Measurements from ENCODE around the gene EMP3. TPM values are rescaled to one million over a fixed set of nuclear protein-coding genes. Genes with fewer than 3 reads are reported as not detected.
A peak's percentile ranks its signal among the peaks of the same experiment; 100 is the strongest.
"Not testable (repeated sequence)": the region's sequence is repeated elsewhere in the genome, so short reads cannot be mapped to it uniquely, and the experiment has no call there.

EMP3 gene, protein sequence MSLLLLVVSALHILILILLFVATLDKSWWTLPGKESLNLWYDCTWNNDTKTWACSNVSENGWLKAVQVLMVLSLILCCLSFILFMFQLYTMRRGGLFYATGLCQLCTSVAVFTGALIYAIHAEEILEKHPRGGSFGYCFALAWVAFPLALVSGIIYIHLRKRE
- 96.4 TPM for polyA plus RNA-seq (2012; ENCODE audit: low read depth, missing spikeins)

DNA sequence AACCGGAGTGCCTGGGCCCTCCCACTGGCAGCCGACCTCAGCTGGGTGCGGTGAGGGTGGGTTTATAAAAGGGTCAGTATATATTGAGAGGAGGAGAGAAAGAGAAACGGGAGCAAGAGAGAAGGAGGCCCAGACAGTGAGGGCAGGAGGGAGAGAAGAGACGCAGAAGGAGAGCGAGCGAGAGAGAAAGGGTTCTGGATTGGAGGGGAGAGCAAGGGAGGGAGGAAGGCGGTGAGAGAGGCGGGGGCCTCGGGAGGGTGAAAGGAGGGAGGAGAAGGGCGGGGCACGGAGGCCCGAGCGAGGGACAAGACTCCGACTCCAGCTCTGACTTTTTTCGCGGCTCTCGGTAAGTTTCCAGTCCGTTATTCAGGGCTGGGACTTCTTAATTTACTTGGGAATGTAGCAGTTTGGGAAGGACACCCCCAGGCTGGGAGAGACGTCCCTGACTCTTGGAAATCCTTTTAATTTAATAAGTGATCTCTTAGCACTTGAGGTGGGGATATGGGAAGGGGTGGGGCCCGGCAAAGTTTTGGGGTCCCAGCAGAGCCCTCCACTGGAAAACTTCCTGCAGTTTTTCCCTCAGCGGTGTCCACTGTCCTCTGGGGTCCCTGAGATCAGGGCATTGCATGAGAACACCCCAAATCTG, at the start of gene EMP3:
EMP3 (plus strand) TSS at position 288 of the 646 bp plus-strand sequence. CDS start 1,293 bp downstream, outside the sequence.
- DNase-seq (ENCODE audit: insufficient read length, low spot score): peak; percentile 61
- peak; percentile 62 for FAIRE-seq
- no peak for TF ChIP-seq POU2F2 (IDR thresholded peaks at IDR 0.05; ENCODE audit: low read depth, low read length)
- peak; percentile 32; the same call in 1 of the 2 replicates for TF ChIP-seq POLR2A (IDR thresholded peaks at IDR 0.05; ENCODE audit: low read depth, low read length)
- TF ChIP-seq SPI1 (IDR thresholded peaks at IDR 0.05; ENCODE audit: low read depth, low read length): peak; percentile 76; the same call in 1 of the 2 replicates
- TF ChIP-seq PAX5 (IDR thresholded peaks at IDR 0.05; ENCODE audit: insufficient read depth, low read length, severe bottlenecking): no peak
- TF ChIP-seq POLR2AphosphoS5 (IDR thresholded peaks at IDR 0.05; ENCODE audit: low read depth, low read length): peak; percentile 47; the same call in 1 of the 2 replicates
- 0 out of 2 replicates have a peak, but pooled peaks have one; percentile 15 for TF ChIP-seq TAF1 (IDR thresholded peaks at IDR 0.05; ENCODE audit: low read depth, low read length)

DNA sequence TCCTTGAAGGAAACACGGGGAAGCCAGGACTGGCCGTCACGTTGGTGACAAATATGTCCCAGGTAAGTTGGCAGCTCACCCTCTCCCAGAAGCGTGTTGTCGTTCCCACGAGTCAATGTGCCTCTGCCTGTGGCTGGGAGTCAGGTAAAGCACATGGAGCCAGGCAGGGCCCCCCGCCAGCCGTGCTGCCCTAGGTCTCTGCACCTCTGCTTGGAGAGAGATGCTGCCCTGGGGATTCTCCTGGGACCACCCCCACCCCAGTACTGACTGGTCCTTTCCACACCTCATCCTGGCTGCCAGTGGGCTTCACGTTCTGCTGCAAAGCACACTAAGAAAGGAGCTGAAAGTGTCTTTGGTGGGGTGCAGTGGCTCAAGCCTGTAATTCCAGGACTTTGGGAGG, 45.6 kb upstream of the EMP3 start:
- FAIRE-seq: no peak
- no peak for DNase-seq (ENCODE audit: insufficient read length, low spot score)
- TF ChIP-seq SPI1 (IDR thresholded peaks at IDR 0.05; ENCODE audit: low read depth, low read length) (no peak), POLR2AphosphoS5 (IDR thresholded peaks at IDR 0.05; ENCODE audit: low read depth, low read length) (no peak), POLR2A (IDR thresholded peaks at IDR 0.05; ENCODE audit: low read depth, low read length) (no peak), PAX5 (IDR thresholded peaks at IDR 0.05; ENCODE audit: insufficient read depth, low read length, severe bottlenecking) (no peak), TAF1 (IDR thresholded peaks at IDR 0.05; ENCODE audit: low read depth, low read length) (no peak), POU2F2 (IDR thresholded peaks at IDR 0.05; ENCODE audit: low read depth, low read length) (no peak)

DNA sequence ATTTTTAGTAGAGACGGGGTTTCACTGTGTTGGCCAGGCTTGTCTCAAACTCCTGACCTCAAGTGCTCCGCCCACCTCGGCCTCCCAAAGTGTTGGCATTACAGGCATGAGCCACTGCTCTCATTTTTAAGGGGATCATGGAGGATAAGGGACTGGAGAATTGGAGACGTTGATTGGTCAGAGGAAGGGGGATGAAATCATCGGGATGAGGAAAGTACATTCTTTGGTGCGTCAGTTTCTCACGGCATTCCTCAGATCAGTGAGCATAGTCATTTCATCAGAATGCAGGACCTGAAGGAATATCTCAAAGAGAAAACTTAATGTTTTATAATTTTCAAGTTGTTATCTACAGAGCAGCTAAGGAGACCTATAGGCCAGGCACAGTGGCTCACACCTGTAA, 41.4 kb upstream of the EMP3 start:
- TF ChIP-seq TAF1 (IDR thresholded peaks at IDR 0.05; ENCODE audit: low read depth, low read length): no peak
- no peak for TF ChIP-seq POLR2AphosphoS5 (IDR thresholded peaks at IDR 0.05; ENCODE audit: low read depth, low read length)
- FAIRE-seq (no peak), DNase-seq (ENCODE audit: insufficient read length, low spot score) (no peak)

DNA sequence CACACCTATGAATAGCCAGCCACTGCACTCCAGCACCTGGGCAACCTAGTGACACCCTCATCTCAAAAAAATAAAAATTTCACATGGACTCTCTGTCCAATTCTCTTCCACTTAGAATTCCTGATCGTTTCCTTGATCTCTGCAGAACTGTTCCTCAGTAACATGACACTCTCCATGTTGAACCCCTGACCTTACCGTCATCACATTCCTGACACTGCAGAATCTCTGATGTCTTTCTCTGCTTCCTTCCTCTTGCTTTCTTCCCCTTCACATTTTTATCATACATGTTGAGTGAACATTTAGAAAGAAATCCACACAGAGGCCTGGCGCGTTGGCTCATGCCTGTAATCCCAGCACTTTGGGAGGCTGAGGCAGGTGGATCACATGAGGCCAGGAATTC, 40.5 kb upstream of the EMP3 start:
- DNase-seq (ENCODE audit: insufficient read length, low spot score) (no peak), FAIRE-seq (no peak)
- TF ChIP-seq POLR2AphosphoS5 (IDR thresholded peaks at IDR 0.05; ENCODE audit: low read depth, low read length) (no peak), POLR2A (IDR thresholded peaks at IDR 0.05; ENCODE audit: low read depth, low read length) (no peak), POU2F2 (IDR thresholded peaks at IDR 0.05; ENCODE audit: low read depth, low read length) (no peak), PAX5 (IDR thresholded peaks at IDR 0.05; ENCODE audit: insufficient read depth, low read length, severe bottlenecking) (no peak), TAF1 (IDR thresholded peaks at IDR 0.05; ENCODE audit: low read depth, low read length) (no peak), SPI1 (IDR thresholded peaks at IDR 0.05; ENCODE audit: low read depth, low read length) (no peak)

DNA sequence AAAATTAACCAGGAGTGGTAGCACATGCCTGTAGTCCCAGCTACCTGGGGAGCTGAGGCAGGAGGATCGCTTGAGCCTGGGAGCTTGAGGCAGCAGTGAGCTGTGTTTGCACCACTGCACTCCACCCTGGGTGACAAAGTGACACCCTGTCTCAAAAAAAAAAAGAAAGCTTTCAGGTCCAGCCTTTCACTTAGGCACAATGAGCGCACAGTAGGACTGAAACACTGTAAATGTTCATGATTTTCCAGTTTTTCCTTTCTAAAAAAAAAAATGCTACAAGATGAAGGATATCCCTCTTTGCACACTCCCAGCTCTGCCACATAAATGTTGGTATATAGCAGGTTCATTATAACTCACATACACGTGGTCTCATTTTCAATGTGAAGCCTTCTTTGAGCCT, 37.6 kb upstream of the EMP3 start:
- TF ChIP-seq TAF1 (IDR thresholded peaks at IDR 0.05; ENCODE audit: low read depth, low read length): no peak
- DNase-seq (ENCODE audit: insufficient read length, low spot score): no peak

DNA sequence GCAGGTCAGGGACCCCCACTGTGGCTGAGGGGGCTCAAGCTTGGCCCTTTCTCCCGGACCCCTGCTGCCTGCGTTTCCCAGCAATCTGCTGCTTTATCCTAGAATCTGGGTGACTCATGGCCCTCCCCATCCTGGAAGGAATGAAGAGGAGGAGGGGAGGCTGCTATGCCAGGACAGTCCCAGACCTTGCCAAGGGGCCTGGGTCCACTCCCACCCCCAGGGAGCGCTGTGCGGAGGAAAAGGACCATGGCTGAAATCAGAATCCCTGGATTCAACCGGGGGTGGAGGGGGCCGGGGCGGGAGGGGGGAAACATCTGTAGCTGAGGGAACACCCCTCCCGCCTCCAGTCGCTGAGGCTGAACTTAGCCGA, 35.0 kb upstream of the EMP3 start:
- TF ChIP-seq TAF1 (IDR thresholded peaks at IDR 0.05; ENCODE audit: low read depth, low read length): no peak
- TF ChIP-seq POLR2A (IDR thresholded peaks at IDR 0.05; ENCODE audit: low read depth, low read length): no peak
- TF ChIP-seq PAX5 (IDR thresholded peaks at IDR 0.05; ENCODE audit: insufficient read depth, low read length, severe bottlenecking): no peak
- no peak for TF ChIP-seq SPI1 (IDR thresholded peaks at IDR 0.05; ENCODE audit: low read depth, low read length)
- no peak for TF ChIP-seq POLR2AphosphoS5 (IDR thresholded peaks at IDR 0.05; ENCODE audit: low read depth, low read length)
- DNase-seq (ENCODE audit: insufficient read length, low spot score): no peak
- no peak for FAIRE-seq

More for the DNA sequence above, 37.6 kb upstream of the EMP3 start:
- FAIRE-seq: no peak

DNA sequence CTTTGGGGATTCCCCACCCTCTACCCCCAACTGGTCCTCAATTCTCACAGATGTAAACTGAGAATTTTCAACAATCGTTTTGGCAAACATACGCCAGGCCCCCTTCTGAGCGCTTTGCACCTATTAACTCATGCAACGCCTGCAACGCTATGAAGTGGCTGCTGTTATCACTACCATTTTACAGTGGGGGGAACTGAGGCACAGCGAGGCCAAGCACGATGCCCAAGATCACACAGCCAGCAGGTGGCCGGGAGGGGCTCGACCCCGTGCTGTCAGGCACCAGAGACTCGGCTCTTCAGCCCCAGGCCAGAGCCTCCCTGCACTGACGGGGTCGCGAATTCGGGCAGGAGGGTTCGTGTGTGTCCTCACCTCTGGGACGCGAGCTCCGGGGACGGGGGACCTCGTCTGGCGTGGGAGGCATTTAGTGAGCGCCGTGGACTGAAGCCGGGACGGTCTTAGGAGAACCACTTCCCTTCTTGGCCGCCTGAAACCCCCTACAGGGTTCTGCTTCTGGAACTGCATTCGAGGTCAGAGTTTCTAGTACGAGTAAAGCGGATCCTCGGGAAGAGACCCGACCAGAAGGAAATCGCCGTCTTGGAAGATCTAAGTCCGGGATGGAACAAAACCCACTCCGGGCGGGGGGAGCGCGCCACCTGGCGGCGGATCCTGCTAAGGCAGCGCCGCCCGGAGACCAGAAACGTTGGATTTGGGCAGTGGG, 34.4 kb upstream of the EMP3 start:
- DNase-seq (ENCODE audit: insufficient read length, low spot score) (peak; percentile 57), FAIRE-seq (peak; percentile 65)
- TF ChIP-seq PAX5 (IDR thresholded peaks at IDR 0.05; ENCODE audit: insufficient read depth, low read length, severe bottlenecking): no peak
- TF ChIP-seq SPI1 (IDR thresholded peaks at IDR 0.05; ENCODE audit: low read depth, low read length): peak; percentile 57

DNA sequence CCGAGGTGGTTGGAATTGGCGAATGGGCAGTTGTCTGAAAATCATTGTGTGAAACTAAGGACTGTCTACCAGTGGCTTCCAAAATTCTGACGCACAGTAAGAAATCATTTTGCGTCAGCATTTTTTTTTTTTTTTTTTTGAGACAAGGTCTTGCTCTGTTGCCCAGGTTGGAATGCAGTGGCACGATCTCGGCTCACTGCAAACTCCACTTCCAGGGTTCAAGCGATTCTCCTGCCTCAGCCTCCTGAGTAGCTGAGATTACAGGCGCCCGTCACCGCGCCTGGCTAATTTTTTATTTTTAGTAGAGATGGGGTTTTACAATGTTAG, 33.9 kb upstream of the EMP3 start:
- FAIRE-seq: not testable (repeated sequence)

DNA sequence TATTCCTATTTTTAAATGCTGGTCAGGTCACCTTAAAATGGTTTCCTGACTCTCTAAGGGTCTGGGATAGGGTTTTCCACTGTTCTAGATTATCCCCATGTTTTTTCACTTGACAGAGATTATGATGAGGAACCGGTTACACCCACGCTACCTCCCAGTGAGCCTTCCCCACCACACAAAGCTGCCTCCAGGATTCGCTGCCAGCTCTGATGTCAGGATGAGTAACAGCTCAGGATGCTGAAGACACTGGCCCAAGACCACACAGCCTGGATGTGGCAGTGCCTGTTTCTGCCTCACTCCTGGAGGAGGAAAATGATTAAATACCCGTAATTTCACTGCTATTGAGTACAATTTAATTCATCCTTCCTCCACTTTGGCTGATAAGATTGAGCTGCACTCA, 32.6 kb upstream of the EMP3 start:
- DNase-seq (ENCODE audit: insufficient read length, low spot score) (no peak), FAIRE-seq (no peak)

More for the DNA sequence above, 33.9 kb upstream of the EMP3 start:
- DNase-seq (ENCODE audit: insufficient read length, low spot score): not testable (repeated sequence)

DNA sequence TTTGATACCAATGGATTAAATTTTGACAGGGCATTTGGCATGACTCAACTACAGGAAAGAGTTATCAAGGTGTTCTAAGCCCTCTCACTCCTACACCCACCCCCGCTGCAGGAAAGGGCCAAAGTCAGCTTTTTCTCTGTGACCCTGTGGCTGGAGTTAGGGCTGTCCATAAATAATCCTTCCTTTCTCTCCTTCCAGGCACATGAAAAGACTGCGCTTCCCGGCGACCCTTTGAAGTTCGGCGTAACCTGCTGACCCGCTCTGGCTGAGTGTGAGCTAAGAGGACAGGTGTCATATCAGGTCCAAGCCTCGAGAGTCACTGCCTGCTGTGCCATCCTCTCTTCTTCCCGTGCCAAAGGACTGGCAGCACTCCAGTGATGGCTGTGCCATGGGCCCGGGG, 29.9 kb upstream of the EMP3 start:
- FAIRE-seq (no peak), DNase-seq (ENCODE audit: insufficient read length, low spot score) (no peak)
- TF ChIP-seq POLR2AphosphoS5 (IDR thresholded peaks at IDR 0.05; ENCODE audit: low read depth, low read length) (no peak), POLR2A (IDR thresholded peaks at IDR 0.05; ENCODE audit: low read depth, low read length) (no peak), TAF1 (IDR thresholded peaks at IDR 0.05; ENCODE audit: low read depth, low read length) (no peak), PAX5 (IDR thresholded peaks at IDR 0.05; ENCODE audit: insufficient read depth, low read length, severe bottlenecking) (no peak), POU2F2 (IDR thresholded peaks at IDR 0.05; ENCODE audit: low read depth, low read length) (no peak), SPI1 (IDR thresholded peaks at IDR 0.05; ENCODE audit: low read depth, low read length) (no peak)

More for the DNA sequence above, 32.6 kb upstream of the EMP3 start:
- TF ChIP-seq POLR2AphosphoS5 (IDR thresholded peaks at IDR 0.05; ENCODE audit: low read depth, low read length) (no peak), TAF1 (IDR thresholded peaks at IDR 0.05; ENCODE audit: low read depth, low read length) (no peak), PAX5 (IDR thresholded peaks at IDR 0.05; ENCODE audit: insufficient read depth, low read length, severe bottlenecking) (no peak), POLR2A (IDR thresholded peaks at IDR 0.05; ENCODE audit: low read depth, low read length) (no peak), POU2F2 (IDR thresholded peaks at IDR 0.05; ENCODE audit: low read depth, low read length) (no peak), SPI1 (IDR thresholded peaks at IDR 0.05; ENCODE audit: low read depth, low read length) (no peak)
